Fibroblast of peridontal ligament (primary cell): Measurements from ENCODE around the gene CEP112.
"Not testable (repeated sequence)": the region's sequence is repeated elsewhere in the genome, so short reads cannot be mapped to it uniquely, and the experiment has no call there.

Experiments
- DNase-seq: peaks from one replicate; pipeline ENCODE4 v3.0.0-alpha.2; 2010; ENCODE audit errors: extremely low read depth

Gene CEP112

DNA sequence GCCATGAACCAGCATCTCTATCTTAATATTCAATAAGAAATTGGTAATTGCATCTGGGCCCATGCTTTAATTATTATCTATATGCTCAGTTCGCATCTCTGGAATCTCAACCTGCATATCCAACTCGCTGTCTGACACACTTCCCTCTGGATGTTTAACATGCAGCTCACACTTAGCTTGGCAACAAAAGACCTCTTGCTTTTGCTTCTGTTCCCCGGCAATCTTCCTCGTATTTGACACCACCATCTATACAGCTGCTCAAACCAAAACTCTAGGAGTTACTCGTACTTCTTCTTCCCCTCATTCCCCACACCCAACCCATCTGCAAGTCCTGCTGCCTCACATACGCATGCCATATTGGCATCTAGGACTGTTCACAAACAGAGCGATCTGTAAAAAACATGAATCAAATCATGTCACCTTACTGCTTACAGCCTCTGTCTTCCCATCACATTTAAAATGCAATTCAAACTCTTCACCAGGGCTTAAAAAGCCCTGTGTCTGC is 300.6 kb downstream of the CEP112 start:
- DNase-seq = no peak

DNA sequence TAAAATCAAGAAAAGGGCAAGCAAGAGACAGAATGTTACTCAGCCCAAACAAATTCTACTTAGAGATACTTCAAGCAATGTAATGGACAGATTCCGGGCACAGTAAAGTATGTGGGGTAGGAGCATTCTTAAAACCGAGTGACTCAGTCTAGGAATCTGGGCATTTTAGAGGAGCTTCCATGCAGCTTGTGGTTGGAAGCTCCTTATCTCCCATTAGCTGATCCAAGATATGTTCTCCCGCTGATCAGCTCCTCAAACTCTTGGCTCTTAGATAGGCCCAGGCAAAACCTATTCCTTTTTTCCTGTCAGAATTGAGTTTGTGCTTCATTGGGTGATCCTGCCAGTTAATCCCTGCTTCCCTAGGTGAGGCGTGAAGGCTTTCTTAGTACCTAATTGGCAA is 303.3 kb downstream of the CEP112 start:
- peak; percentile 53 for DNase-seq

DNA sequence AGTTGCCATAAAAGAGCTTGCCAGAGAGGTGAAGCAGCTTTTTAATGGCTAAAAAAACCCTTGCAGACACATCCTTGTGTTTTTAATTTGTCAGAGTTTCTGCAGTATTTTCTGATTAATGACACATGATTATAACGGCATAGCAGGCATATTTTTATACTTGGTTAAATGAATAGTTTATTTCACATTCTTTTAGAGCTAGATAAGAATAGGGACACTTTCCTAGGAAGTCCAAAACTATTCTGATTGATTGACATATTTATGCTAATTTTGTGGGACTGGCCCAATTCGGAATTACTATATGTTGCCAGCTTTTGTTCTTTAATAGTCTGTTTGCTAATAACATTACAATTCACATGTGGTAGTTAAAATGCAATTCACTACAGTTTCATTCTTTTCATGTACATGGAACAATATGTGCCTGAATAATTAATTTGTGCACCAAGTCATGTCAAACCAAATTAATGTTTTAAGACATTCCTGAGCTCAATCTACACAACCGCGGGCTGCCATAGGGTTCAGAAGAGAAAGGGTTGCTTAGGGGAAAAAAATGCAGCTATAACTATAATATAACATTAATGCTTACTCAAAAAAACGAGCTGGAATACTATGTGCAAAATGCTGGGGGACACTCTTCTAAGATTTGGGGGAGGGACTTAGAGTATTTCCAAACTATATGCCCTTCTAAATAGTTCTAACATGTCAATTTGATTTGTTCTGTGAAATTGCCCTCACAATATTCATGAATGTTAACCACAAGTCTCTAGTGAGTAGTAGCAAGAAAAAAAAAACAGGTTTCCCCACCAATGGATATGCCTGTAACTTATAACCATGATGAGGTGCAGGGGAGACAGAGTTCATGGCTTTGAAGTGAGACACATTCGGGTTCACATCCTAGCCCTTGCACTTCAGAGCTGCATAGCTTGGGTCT is 305.4 kb downstream of the CEP112 start:
- peak; percentile 18 for DNase-seq

DNA sequence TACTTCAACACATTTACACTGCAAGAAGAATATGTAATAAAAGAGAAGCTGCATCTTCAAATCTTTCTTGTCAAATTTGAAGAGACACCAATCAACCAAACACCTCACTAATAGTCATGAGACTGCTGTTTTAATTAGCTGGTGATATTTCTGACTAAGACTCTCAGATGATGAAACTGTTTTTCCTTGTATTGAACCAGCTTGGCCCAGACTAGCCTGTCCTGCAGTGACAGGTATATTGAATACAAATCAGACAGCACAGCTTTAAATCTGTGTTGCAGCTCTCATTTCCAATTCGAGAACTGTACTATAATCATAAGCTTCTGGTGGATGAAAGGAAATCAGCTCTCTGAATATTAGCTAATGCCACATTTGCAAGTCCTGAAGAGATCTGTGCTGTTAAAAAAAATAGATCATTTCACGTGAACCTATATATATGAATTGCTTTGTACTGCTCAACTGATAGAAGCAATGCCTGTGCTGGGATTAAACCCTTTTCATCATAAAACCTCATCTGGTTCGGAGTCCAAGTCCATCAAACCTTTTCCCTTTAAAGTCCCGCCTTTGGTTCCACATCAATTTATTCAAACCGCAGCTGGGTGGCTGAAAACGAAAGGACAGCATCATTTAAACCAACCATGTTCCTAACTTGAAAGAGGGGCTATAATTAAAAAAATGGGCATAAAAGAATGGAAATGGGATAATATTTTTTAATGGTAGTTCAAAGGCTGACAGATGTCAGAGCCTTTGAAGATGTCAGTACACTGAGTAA is 306.2 kb downstream of the CEP112 start:
- DNase-seq = no peak

DNA sequence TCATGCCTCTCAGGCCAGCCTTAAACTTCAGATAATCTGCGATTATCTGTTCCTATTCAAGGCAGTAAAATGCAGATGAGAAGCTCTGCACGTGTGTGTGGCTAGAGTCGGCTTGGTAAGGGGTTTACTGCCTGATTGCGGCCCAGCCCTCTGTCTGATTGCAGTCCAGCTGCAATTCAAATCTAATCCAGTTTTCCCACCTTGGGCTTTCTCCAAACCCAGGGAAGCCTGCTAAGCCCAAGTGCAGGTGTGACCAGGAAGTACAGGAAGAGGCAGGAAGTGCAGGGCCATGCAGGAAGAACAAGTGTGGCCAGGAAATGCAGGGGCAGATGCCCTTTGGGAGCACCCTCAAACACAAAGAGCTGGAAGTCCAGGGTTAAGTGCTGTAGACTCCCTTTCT is 314.9 kb downstream of the CEP112 start:
- no peak for DNase-seq

DNA sequence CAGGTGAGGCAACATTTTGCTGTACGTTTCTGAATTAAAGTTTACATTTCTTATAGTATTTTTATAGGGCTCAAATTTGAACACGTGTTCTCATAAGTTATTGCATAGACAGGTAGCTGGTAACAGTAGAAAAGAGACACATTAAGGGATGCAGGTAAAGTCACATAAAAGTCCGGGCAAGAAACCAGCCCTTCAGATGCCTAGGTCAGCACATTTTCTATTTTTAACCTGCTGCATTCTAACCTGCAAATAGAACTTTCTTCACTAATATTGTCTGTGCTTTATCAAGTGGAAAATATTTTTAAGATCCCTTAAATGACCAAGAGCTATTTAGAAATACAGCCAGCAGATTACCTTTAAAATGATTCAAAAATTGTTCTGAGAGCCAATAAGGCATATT is 323.1 kb downstream of the CEP112 start:
- DNase-seq = no peak

DNA sequence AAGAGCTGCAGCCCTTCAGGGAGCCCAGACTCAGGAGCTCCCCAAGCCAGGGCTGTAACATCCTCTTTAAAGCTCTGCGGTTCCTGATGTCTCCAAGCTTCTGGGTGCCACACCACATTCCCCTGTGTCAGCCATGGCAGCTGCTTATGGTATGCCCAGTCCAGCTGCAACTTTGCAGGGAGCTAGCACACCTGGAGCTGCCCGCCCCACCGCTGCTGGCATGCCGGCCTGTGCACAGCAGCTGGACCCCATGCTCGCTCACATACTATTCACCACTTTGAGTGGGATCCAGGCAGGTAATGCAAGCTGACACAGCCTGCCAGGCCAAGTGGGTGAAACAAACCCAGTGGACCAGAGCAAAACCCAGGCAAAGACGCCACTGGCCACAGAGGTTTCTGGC is 324.9 kb downstream of the CEP112 start:
- DNase-seq = no peak

DNA sequence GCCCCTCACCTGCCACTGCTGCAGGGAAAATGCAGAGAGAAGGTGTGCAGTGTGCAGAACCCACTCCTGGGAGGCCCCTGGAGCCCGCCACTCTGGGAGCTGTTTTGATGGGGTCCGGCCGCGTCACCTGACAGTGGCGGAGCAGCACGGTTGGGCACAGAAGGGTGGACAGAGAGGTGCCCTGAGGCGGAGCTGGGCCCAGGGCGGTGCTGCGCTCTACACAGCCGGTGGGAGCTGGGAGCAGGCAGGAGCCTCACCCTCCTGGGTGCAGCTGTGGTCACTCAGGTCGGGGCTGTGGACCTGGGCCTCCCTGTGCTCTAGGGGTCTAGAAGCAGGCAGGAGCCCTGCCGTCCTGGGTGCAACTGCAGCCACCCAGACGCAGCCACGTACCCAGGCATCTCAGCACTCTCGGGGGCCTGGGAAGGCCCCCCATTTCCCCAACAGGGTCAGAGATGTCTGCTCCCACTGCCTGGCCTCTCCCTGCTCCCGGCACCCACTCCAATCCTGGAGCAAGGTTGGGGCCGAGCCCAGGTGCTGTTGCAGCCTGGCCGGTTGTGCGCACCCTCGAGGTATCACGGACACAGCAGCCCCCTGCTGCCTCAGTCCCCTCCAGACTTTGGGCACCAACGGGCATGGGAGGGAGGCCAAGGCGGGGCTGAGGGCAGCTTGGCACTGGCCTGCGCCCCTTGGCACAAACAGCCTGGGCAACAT is 326.1 kb downstream of the CEP112 start:
- DNase-seq = no peak

DNA sequence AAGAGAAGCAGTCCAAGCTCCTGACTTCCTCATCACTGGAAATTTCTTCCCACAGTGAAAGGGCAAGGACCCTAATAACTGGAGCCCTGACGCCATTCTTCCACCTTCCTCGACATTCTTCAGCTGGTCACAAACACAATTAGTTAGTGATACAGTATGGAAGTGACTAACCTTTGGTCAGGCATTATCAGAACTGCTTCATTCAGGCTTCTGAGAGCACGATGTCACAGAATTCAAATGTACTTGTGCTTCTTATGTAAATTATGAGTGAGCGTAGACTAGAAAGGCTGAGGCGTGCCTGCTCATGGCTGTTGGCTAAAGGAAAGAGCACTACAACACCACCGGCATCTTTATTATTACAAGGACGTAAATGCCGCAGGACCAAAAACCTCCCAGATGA is 327.5 kb downstream of the CEP112 start:
- no peak for DNase-seq

DNA sequence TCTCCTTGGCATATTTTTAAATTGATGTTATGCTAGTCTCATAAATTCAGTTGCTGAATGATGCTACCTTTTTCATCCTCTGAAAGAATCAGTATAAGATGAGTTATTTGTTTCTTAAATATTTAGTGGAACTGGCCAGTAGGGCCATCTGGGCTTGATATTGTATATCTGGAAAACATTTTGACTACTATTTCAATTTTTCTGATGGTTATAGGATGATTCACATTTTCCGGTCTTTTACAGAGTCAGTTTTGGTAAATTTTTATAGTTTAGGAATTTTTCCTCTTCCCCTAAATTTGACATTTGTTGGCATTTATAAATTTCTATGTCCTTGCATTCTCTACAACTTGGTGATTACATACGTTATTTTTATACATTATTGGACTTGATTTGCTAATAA is 334.2 kb downstream of the CEP112 start:
- DNase-seq = peak; percentile 37

DNA sequence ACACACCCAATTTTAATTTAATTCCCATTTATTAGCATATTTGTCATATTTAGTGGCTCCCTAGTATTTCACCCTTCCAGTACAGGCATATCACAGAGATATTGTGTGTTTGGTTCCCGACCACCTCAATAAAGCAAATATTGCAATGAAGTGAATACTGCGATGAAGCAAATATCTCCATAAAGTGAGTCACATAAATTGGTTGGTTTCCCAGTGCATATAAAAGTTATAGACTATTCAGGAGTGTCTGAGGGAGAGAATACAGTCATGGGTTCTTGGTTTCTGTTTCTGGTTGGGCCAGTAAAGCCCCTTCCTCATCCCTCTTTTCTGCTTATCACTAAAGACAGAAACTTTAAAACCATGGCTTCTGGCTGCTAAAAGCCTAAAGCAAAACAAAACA is 335.1 kb downstream of the CEP112 start:
- DNase-seq = peak; percentile 14

DNA sequence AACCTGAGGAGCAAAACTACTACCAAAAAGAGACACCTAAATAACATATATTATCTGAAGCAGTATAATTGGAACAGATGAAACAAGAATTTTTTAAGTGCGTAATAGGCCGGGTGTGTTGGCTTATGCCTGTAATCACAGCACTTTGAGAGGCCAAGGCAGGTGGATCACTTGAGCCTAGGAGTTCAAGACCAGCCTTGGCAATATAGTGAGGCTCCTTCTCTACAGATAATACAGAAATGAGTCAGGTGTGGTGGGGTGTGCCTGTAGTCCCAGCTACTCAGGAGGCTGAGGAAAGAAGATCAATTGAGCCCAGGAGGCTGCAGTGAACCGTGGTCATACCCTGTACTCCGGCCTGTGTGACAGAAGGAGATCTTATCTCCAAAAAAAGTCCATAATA is 336.3 kb downstream of the CEP112 start:
- no peak for DNase-seq

DNA sequence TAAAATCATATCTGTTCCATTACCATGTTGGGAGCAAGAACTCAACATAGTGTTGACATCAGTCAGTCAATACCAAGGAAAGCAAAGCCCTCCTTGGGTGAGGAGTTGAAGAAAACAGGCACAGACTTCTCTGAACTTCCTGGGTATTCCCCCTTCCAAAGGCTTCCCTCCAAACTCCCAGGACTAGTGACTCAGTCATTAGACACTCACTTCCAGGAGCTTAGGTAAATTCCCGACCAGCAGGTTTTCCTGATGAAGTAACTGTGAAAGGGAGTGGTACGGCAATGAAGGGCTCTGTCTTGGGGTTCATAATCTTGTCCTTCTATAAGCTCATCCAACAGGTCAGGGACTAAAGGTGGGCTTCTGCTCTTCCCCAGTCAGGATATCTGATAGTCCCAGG is 336.7 kb downstream of the CEP112 start:
- no peak for DNase-seq

DNA sequence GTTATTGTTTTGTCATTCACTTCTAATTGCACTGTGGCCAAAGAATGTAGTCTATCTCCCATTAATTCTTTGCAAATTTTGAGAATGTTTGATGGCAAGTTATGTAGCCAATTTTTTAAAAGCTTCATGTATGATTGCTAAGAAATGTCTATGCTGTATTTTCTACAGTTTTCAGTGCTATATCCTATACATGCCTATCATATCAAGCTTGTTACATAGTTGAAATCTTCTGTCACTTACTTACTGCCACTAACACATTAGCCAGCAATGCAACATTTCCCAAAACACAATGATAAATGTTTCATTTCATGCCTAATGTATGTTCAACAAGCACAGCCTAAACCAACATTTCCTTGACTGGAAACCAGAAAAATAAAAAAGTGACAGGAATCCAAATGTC is 338.1 kb downstream of the CEP112 start:
- no peak for DNase-seq

DNA sequence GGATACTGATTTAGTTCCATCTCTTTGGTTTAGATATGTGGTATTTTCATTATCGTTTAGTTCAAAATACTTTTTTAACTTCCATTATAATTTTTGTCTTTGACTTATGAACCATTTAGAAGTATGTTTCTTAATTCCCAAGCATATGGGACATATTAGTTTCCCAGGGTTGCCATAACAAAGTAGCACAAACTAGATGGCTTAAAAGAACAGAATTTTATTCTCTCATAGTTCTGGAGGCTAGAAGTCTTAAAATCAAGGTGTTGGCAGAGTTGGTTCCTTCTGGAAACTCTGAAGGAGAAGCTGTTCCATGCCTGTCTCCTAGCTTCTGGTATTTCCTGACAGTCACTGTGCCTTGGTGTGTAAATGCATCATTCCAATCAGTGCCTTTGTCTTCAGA is 339.0 kb downstream of the CEP112 start:
- peak; percentile 36 for DNase-seq

DNA sequence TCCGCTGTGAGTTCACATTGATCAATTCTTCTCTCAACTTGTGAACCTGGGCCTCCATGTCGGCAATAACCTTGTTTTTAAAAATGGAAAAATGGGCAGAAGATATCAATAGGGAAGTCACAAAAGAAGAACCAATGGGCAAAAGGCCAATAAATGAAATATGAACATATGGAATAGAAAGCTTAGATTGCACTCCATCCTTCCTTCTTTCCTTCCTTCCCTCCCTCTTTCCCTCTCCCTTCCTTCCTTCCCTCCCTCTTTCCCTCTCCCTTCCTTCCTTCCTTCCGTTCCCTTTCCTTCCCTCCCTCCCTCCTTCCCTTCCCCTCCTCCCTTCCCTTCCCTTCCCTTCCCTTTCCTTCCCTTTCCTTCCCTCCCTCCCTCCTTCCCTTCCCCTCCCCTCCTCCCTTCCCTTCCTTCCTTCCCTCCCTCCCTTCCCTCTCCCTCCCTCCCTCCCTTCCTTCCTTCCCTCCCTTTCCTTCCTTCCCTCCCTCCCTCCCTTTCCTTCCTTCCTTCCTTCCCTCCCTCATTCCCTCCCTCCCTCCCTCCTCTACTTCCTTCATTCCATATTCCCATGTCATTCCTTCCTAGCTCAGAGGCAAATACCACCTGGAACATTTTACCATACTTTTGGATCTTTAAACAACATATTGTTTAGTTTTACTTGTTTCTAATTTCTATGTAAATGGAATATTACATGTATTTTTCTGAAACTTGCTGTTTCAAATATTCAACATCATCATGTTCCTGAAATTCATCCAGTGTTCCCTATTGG is 339.8 kb downstream of the CEP112 start:
- DNase-seq = no peak

DNA sequence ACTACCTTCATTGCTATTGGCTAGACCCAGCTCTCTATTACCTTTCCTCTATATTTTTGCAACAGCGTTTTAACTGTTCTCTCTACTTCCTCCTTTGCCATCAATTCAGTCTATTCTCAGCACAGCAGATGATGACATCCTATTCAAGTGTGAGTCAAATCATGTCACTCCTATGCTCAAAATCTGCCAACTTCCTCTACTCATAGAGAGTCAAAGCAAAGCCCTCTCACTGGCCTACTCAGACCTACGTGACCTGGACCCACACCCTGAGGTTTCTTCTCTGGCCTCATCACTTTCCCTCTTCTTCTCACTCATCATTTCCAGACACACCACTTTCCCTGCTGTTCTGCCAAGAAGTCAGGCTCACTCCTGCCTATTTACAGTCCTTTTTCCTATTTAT is 341.4 kb downstream of the CEP112 start:
- peak; percentile 42 for DNase-seq

DNA sequence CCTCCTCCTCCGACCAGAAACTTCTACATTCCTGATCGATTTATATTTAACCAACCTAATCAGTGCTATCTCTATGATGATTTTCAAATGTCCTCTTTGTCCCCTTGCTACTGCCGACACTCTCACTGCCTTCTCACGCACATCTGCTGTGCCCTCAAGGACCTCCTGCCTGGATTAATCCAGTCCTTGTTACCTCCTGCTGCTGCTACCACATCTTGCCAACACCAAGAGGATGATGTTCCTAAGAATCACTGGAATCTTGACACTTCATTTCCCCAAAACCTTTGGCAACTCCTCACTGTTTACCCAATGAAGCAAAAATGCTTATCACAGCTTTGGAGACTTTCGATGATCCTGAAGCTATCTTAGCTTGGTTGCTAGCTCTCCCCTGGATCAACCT is 343.2 kb downstream of the CEP112 start:
- DNase-seq = no peak

DNA sequence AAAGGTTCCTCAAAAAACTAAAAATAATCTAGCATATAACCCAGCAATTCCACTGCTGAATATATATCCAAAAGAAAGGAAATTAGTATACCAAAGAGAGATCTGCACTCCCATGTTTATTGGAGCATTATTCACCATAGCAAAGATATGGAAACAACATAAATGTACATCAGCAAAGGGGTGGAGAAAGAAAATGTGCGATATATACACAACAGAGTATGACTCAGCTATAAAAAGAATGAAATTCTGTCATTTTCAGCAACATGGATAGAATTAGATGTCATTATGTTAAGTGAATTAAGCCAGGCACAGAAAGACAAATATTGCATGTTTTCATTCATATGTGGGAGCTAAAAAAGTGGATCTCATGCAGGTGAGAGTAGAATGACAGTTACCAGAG is 350.8 kb downstream of the CEP112 start:
- DNase-seq = no peak

DNA sequence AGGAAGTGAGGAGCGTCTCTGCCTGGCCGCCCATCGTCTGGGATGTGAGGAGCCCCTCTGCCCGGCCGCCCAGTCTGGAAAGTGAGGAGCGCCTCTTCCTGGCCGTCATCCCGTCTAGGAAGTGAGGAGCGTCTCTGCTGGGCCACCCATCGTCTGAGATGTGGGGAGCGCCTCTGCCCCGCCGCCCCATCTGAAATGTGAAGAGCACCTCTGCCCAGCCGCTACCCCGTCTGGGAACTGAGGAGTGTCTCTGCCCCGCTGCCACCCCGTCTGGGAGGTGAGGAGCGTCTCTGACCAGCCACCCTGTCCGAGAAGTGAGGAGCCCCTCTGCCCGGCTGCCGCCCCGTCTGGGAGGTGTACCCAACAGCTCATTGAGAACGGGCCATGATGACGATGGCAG is 354.7 kb downstream of the CEP112 start:
- DNase-seq = not testable (repeated sequence)

DNA sequence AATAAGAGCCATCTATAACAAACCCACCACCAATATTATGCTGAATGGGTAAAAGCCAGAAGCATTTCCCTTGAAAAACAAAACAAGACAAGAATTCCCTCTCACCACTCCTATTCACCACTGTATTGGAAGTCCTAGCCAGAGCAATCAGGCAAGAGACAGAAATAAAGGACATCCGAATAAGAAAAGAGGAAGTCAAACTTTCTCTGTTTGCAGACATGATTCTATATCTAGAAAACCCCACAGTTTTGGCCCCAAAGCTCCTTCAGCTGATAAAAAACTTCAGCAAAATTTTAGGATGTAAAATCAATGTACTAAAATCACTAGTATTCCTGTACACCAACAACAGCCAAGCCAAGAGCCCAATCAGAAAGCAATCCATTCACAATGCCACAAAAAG is 358.7 kb downstream of the CEP112 start:
- no peak for DNase-seq
